HG03558 (cell line): ENCODE measurements around the gene CHAC1.

Experiments
- ATAC-seq: cut with Tn5 transposase; IDR thresholded peaks from one replicate; pipeline ENCODE4 v1.9.1; 2021; ENCODE audit warnings: moderate number of reproducible peaks; ENCODE audit not compliant: unreplicated experiment; ENCODE audit errors: extremely low read depth

The CHAC1 gene

GRCh38 chr15:40978141-40978540 is 24.9 kb downstream of the CHAC1 start:
- ATAC-seq, result no peak

GRCh38 chr15:40978562-40978961 is 25.3 kb downstream of the CHAC1 start:
- no peak for ATAC-seq

GRCh38 chr15:40981186-40981585 is 27.9 kb downstream of the CHAC1 start:
- no peak for ATAC-seq

- ATAC-seq, result no peak
Observed at GRCh38 chr15:40982855-40983254, 29.6 kb downstream of the CHAC1 start.

- ATAC-seq, result no peak
Observed at GRCh38 chr15:40984406-40984805, 31.1 kb downstream of the CHAC1 start.

- no peak for ATAC-seq
Observed at GRCh38 chr15:40984964-40985363, 31.7 kb downstream of the CHAC1 start.

- no peak for ATAC-seq
Observed at GRCh38 chr15:40985541-40986330, 32.5 kb downstream of the CHAC1 start.

GRCh38 chr15:40986820-40987219 is 33.5 kb downstream of the CHAC1 start:
- ATAC-seq, result no peak

GRCh38 chr15:40988156-40988555 is 34.9 kb downstream of the CHAC1 start:
- ATAC-seq, result no peak

- no peak for ATAC-seq
Observed at GRCh38 chr15:40990080-40990479, 36.8 kb downstream of the CHAC1 start.

GRCh38 chr15:40990789-40991188 is 37.5 kb downstream of the CHAC1 start:
- no peak for ATAC-seq

- ATAC-seq, result no peak
Observed at GRCh38 chr15:40991355-40991754, 38.1 kb downstream of the CHAC1 start.

GRCh38 chr15:40992241-40992741 is 39.0 kb downstream of the CHAC1 start:
- ATAC-seq, result no peak

GRCh38 chr15:40992825-40993224 is 39.6 kb downstream of the CHAC1 start:
- no peak for ATAC-seq

- no peak for ATAC-seq
Observed at GRCh38 chr15:40995656-40996055, 42.4 kb downstream of the CHAC1 start.

GRCh38 chr15:40999190-40999589 is 45.9 kb downstream of the CHAC1 start:
- no peak for ATAC-seq

- no peak for ATAC-seq
Observed at GRCh38 chr15:41001524-41002214, 48.4 kb downstream of the CHAC1 start.

GRCh38 chr15:41004490-41004889 is 51.2 kb downstream of the CHAC1 start:
- no peak for ATAC-seq
